GM18502 (cell line): ENCODE results near the gene CLSTN3.
"Not testable (repeated sequence)": the region's sequence is repeated elsewhere in the genome, so short reads cannot be mapped to it uniquely, and the experiment has no call there.

Experiments
- ATAC-seq: cut with Tn5 transposase; IDR thresholded peaks from one replicate; pipeline ENCODE4 v1.9.1; 2021; ENCODE audit warnings: mild to moderate bottlenecking; ENCODE audit not compliant: unreplicated experiment, poor library complexity

The CLSTN3 gene

GRCh38 chr12:7103837-7104584 lies 26.2 kb upstream of the CLSTN3 start:
- ATAC-seq, result no peak

GRCh38 chr12:7106082-7106481 lies 24.1 kb upstream of the CLSTN3 start:
- ATAC-seq, result no peak

- not testable (repeated sequence) for ATAC-seq
Observed at GRCh38 chr12:7107181-7107580, 23.0 kb upstream of the CLSTN3 start.

GRCh38 chr12:7107636-7108002 lies 22.6 kb upstream of the CLSTN3 start:
- no peak for ATAC-seq

- peak; percentile 85 for ATAC-seq
Observed at GRCh38 chr12:7108003-7108795, 22.0 kb upstream of the CLSTN3 start.

GRCh38 chr12:7108796-7109571 lies 21.2 kb upstream of the CLSTN3 start, which contains the start of gene C1RL:
Gene C1RL (minus strand): TSS chr12:7109214. CDS start chr12:7109180, 34 bp downstream.
- no peak for ATAC-seq

- ATAC-seq, result no peak
Observed at GRCh38 chr12:7109572-7109920, 20.6 kb upstream of the CLSTN3 start.

GRCh38 chr12:7110661-7111060 lies 19.5 kb upstream of the CLSTN3 start:
- ATAC-seq, result no peak

GRCh38 chr12:7112041-7112440 lies 18.1 kb upstream of the CLSTN3 start:
- ATAC-seq, result no peak

- ATAC-seq, result no peak
Observed at GRCh38 chr12:7113389-7113871, 16.7 kb upstream of the CLSTN3 start.

- ATAC-seq, result no peak
Observed at GRCh38 chr12:7114008-7114407, 16.2 kb upstream of the CLSTN3 start.

GRCh38 chr12:7114851-7115250 lies 15.3 kb upstream of the CLSTN3 start:
- ATAC-seq, result no peak

- ATAC-seq, result no peak
Observed at GRCh38 chr12:7116196-7116595, 14.0 kb upstream of the CLSTN3 start.

GRCh38 chr12:7116916-7117315 lies 13.3 kb upstream of the CLSTN3 start:
- no peak for ATAC-seq

- no peak for ATAC-seq
Observed at GRCh38 chr12:7117670-7118069, 12.5 kb upstream of the CLSTN3 start.

- no peak for ATAC-seq
Observed at GRCh38 chr12:7118881-7119280, 11.3 kb upstream of the CLSTN3 start.

GRCh38 chr12:7120166-7120565 lies 10.0 kb upstream of the CLSTN3 start:
- no peak for ATAC-seq

GRCh38 chr12:7121324-7121723 lies 8.8 kb upstream of the CLSTN3 start:
- ATAC-seq, result no peak

GRCh38 chr12:7122811-7123769 lies 7.1 kb upstream of the CLSTN3 start:
- no peak for ATAC-seq
